ENCODE measurements around the gene AKR1C1. TPM values are rescaled to one million over a fixed set of nuclear protein-coding genes. Genes with fewer than 3 reads are reported as not detected.

Gene AKR1C1
- total RNA-seq, 1 experiment from 2014 or later: 1.9 TPM

DNA sequence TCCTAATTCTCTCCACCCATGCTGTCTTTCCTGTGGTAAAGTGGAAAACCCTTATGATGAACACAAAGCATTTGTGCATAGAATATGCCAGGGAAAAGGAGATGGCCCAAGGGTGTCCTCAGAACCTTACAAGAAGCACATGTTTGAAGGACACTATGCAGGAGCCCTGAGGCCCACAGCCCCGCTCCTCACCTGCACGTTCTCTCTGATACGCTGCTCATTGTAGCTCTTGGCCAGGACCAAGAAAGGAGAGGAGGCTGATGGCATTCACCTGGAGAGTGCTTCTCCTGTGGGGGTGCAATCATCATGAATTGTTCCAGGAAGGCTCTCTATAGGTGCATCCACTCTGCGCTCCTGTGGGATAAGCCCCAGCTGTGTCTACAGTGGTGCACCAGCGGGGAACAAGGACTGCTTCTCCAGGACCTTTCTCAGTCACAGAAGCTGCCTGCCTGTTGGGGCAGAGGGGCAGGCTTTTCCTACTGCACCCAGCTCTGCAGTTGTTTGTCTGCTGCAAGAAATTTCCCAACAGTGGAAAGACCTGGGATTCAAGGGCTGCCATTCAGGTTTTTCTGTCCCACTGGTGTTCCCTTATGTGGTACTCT, 20.5 kb downstream of the AKR1C1 start:
- H3K9ac ChIP-seq (ENCODE audit: extremely low read depth, insufficient read length, low read length): no peak overlapping the region
- no peak overlapping the region for H2BK20ac ChIP-seq (ENCODE audit: low read depth, low read length, poor library complexity, severe bottlenecking)
- H4K91ac ChIP-seq (ENCODE audit: insufficient read length, low read depth, low read length): no peak overlapping the region
- no peaks in the 10 kb centered on the region for H3K79me1 ChIP-seq (ENCODE audit: insufficient read depth, low read depth, low read length, poor library complexity, severe bottlenecking)
- H3T11ph ChIP-seq (ENCODE audit: low read length): no peak overlapping the region
- H2BK15ac ChIP-seq (ENCODE audit: low read depth, low read length): no peak overlapping the region
- H2BK5ac ChIP-seq (ENCODE audit: insufficient read length, low read length): no peak overlapping the region
- H3K14ac ChIP-seq (ENCODE audit: insufficient read depth, low read length): no peak overlapping the region
- H2BK120ac ChIP-seq (ENCODE audit: low read depth, low read length, poor library complexity, severe bottlenecking): no peak overlapping the region
- no peak for DNase-seq
- no peak overlapping the region for H4K5ac ChIP-seq (ENCODE audit: insufficient read length, low read depth, low read length)
- H3K4me2 ChIP-seq (ENCODE audit: insufficient read depth, insufficient read length, low read length): no peak overlapping the region
- no peaks in the 10 kb centered on the region for H3K23me2 ChIP-seq (ENCODE audit: insufficient read length, low read depth, low read length, poor library complexity, severe bottlenecking)
- H3K4me1 Mint-ChIP-seq: peaks cover 10% of the 10 kb centered on the region in 2 experiments
- no peaks in the 10 kb centered on the region; the same call in 1 of the 2 replicates for H3K27me3 Mint-ChIP-seq (ENCODE audit: low read depth)
- H3K27me3 ChIP-seq (ENCODE audit: insufficient read depth, low read length): no peaks in the 10 kb centered on the region
- no peak overlapping the region for H3K56ac ChIP-seq (ENCODE audit: insufficient read length, low read depth, low read length)
- no peak for TF ChIP-seq CTCF (conservative IDR thresholded peaks at IDR 0.05)
- no peaks in the 10 kb centered on the region for H3K79me2 ChIP-seq (ENCODE audit: insufficient read depth, low read length)
- no peak overlapping the region for H4K8ac ChIP-seq (replicated peaks; ENCODE audit: insufficient read length, low read depth, low read length)
- no peak overlapping the region for H3K27ac ChIP-seq (ENCODE audit: insufficient read length, low read depth, low read length)
- no peaks in the 10 kb centered on the region; the same call in 1 of the 2 replicates for H3K4me1 ChIP-seq (ENCODE audit: insufficient read depth, low read length)
- no peak overlapping the region for H3K4ac ChIP-seq (ENCODE audit: low read depth, low read length)
- peaks cover 10 to 47% of the 10 kb centered on the region in 2 experiments for H3K9me3 Mint-ChIP-seq
- no peaks in the 10 kb centered on the region for H3K36me3 Mint-ChIP-seq (ENCODE audit: insufficient read depth in 1 of 3, low read depth in 3 of 3)
- no peaks in the 10 kb centered on the region for H3K9me3 ChIP-seq (ENCODE audit: control insufficient read depth, low read depth, low read length)
- no CpG with 5 or more reads among the region's 5 CpGs for WGBS (ENCODE audit: extremely low coverage, insufficient read length, low lambda C conversion rate)
- no peak overlapping the region for H2BK12ac ChIP-seq (ENCODE audit: insufficient read length, low read depth, low read length)
- H3K27ac Mint-ChIP-seq: no peak overlapping the region
- H2AFZ ChIP-seq (ENCODE audit: low read length): no peak overlapping the region
- H2AK5ac ChIP-seq (ENCODE audit: insufficient read length, low read length): no peak overlapping the region
- H3K23ac ChIP-seq (ENCODE audit: insufficient read length, low read depth, low read length): no peak overlapping the region
- H3K4me3 Mint-ChIP-seq: no peak overlapping the region
- no peak overlapping the region for H3K18ac ChIP-seq (ENCODE audit: insufficient read length, low read depth, low read length)
- no peaks in the 10 kb centered on the region for H4K20me1 ChIP-seq (ENCODE audit: control insufficient read depth, insufficient read depth, insufficient read length)

Measured in H9 (cell line).